Keratinocyte (primary cell): ENCODE results near the gene GLT8D2.

Source experiments
- EZH2 ChIP-seq: IDR thresholded peaks from one replicate; pipeline ENCODE4 v1.6.1; 2012; ENCODE audit warnings: inconsistent platforms, mild to moderate bottlenecking, low read length, moderate library complexity
- TF ChIP-seq, protein P1 (sequence below), 3 experiments: IDR thresholded peaks in 1 of 3; conservative IDR thresholded peaks in 1 of 3; optimal IDR thresholded peaks in 1 of 3; 2 replicates in 2 of 3; 3 replicates in 1 of 3; pipeline versions ENCODE3 to v1.5.1; 2011; ENCODE audit warnings: low read length in 3 of 3, mild to moderate bottlenecking in 3 of 3, moderate library complexity in 2 of 3, control low read depth in 1 of 3, inconsistent platforms in 1 of 3; ENCODE audit not compliant: insufficient read depth in 2 of 3; ENCODE audit errors: extremely low read depth in 1 of 3

DNA sequence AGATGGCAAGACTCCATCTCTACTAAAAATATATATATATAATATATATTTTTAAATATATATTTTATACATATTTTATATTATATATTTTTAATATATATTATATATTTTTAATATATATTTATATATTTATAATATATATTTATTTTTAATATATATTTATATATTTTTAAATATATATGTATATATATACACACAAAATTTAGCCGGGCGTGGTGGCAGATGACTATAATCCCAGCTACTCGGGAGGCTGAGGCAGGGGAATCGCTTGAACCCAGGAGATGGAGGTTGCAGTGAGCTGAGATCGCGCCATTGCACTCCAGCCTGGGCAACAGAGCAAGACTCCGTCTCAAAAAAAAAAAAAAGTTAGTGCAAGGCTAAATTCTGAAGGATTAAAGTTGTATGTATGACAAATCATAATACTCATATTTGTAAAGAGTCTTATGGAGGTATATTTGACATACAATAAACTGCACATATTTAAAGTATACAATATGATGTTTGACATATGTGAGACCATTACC, 92.1 kb downstream of the GLT8D2 start:
- TF ChIP-seq, protein P1, sequence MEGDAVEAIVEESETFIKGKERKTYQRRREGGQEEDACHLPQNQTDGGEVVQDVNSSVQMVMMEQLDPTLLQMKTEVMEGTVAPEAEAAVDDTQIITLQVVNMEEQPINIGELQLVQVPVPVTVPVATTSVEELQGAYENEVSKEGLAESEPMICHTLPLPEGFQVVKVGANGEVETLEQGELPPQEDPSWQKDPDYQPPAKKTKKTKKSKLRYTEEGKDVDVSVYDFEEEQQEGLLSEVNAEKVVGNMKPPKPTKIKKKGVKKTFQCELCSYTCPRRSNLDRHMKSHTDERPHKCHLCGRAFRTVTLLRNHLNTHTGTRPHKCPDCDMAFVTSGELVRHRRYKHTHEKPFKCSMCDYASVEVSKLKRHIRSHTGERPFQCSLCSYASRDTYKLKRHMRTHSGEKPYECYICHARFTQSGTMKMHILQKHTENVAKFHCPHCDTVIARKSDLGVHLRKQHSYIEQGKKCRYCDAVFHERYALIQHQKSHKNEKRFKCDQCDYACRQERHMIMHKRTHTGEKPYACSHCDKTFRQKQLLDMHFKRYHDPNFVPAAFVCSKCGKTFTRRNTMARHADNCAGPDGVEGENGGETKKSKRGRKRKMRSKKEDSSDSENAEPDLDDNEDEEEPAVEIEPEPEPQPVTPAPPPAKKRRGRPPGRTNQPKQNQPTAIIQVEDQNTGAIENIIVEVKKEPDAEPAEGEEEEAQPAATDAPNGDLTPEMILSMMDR (optimal IDR thresholded peaks at IDR 0.05 in 1 of 3, IDR thresholded peaks at IDR 0.05 in 1 of 3, conservative IDR thresholded peaks at IDR 0.05 in 1 of 3; ENCODE audit: extremely low read depth in 1 of 3, insufficient read depth in 2 of 3, low read length in 3 of 3), result no peak
- TF ChIP-seq EZH2, result no peak
